Neural cell (in vitro differentiated cells): ENCODE data around the gene CASP10. TPM values are rescaled to one million over a fixed set of nuclear protein-coding genes. Genes with fewer than 3 reads are reported as not detected.

Experiments
- H2AFZ ChIP-seq: fragments of 200-600, 300-800 bp; sonication (generic), shearing (Covaris generic); 2 replicates; pipeline ENCODE4 v1.6.0; 2014; ENCODE audit warnings: low read depth, mild to moderate bottlenecking, antibody characterized with exemption, low read length, moderate library complexity
- H3F3A ChIP-seq: fragments of 200-600 bp; shearing (Covaris generic); 2 replicates; pipeline ENCODE4 v1.6.1; 2016; ENCODE audit warnings: mild to moderate bottlenecking, moderate library complexity, mixed read lengths, antibody characterized with exemption, low read length; ENCODE audit not compliant: insufficient read depth, poor library complexity, severe bottlenecking
- H3K27ac ChIP-seq: fragments of 200-600, 300-800 bp; sonication (generic), shearing (Covaris generic); 2 replicates; pipeline ENCODE4 v1.5.1; 2014; ENCODE audit warnings: mild to moderate bottlenecking, low read length, moderate library complexity
- H3K27me3 ChIP-seq: fragments of 300-800, 200-600 bp; sonication (generic), shearing (Covaris generic); 2 replicates; pipeline ENCODE4 v1.6.0; 2014; ENCODE audit warnings: mild to moderate bottlenecking, low read depth, low read length, moderate library complexity; ENCODE audit not compliant: insufficient read depth
- H3K36me3 ChIP-seq: fragments of 300-800, 200-600 bp; sonication (generic), shearing (Covaris generic); 2 replicates; pipeline ENCODE4 v1.5.1; 2014; ENCODE audit warnings: mild to moderate bottlenecking, antibody characterized with exemption, low read length, moderate library complexity; ENCODE audit not compliant: insufficient read depth
- H3K4me2 ChIP-seq: fragments of 300-800, 200-600 bp; sonication (generic), shearing (Covaris generic); 2 replicates; pipeline ENCODE4 v1.6.0; 2014; ENCODE audit warnings: mild to moderate bottlenecking, low read length
- H3K4me3 ChIP-seq: fragments of 300-800, 200-600 bp; sonication (generic), shearing (Covaris generic); 2 replicates; pipeline ENCODE4 v1.5.1; 2014; ENCODE audit warnings: mild to moderate bottlenecking, low read length, moderate library complexity
- H3K79me2 ChIP-seq: fragments of 200-600 bp; shearing (Covaris generic); replicated peaks from 2 replicates; pipeline ENCODE4 v1.6.0; 2014; ENCODE audit warnings: mild to moderate bottlenecking, low read length, moderate library complexity; ENCODE audit not compliant: insufficient read depth
- H3K9ac ChIP-seq: fragments of 300-800, 200-600 bp; sonication (generic), shearing (Covaris generic); 2 replicates; pipeline ENCODE4 v1.6.1; 2016; ENCODE audit warnings: mild to moderate bottlenecking, low read length, mixed read lengths
- H3K9me2 ChIP-seq: fragments of 200-600 bp; shearing (Covaris generic); 2 replicates; pipeline ENCODE4 v1.6.1; 2016; ENCODE audit warnings: mild to moderate bottlenecking, low read length, mixed read lengths; ENCODE audit not compliant: insufficient read depth
- H3K9me3 ChIP-seq: fragments of 200-600, 300-800 bp; sonication (generic), shearing (Covaris generic); 2 replicates; pipeline ENCODE4 v1.6.1; 2016; ENCODE audit warnings: mild to moderate bottlenecking, mixed run types, low read length, moderate library complexity, mixed read lengths
- H4K20me1 ChIP-seq: fragments of 200-600 bp; shearing (Covaris generic); 2 replicates; pipeline ENCODE4 v1.6.1; 2016; ENCODE audit warnings: mild to moderate bottlenecking, mixed run types; ENCODE audit not compliant: insufficient read depth
- CTCF ChIP-seq: fragments of 450-650 bp; IDR thresholded peaks from 2 replicates; pipeline ENCODE4 v1.5.1; 2014; ENCODE audit warnings: antibody characterized with exemption, mild to moderate bottlenecking, moderate library complexity; ENCODE audit not compliant: poor library complexity, severe bottlenecking
- EP300 ChIP-seq: fragments of 450-650 bp; conservative IDR thresholded peaks from 2 replicates; pipeline ENCODE4 v1.6.1; 2014; ENCODE audit warnings: antibody characterized with exemption, mild to moderate bottlenecking, moderate library complexity; ENCODE audit not compliant: poor library complexity, severe bottlenecking
- EZH2 ChIP-seq: fragments of 200-600, 300-800 bp; shearing (Covaris generic), sonication (generic); IDR thresholded peaks from 2 replicates; pipeline ENCODE4 v1.6.1; 2014; ENCODE audit warnings: antibody characterized with exemption, low read length, borderline replicate concordance, mild to moderate bottlenecking; ENCODE audit not compliant: insufficient read depth, poor library complexity, severe bottlenecking
- MXI1 ChIP-seq: fragments of 450-650 bp; conservative IDR thresholded peaks from 2 replicates; pipeline ENCODE4 v1.6.1; 2014; ENCODE audit warnings: antibody characterized with exemption, mild to moderate bottlenecking; ENCODE audit not compliant: poor library complexity, severe bottlenecking
- POLR2AphosphoS5 ChIP-seq: IDR thresholded peaks from 2 replicates; pipeline ENCODE4 v1.6.1; 2012
- RAD21 ChIP-seq: fragments of 450-650 bp; conservative IDR thresholded peaks from 2 replicates; pipeline ENCODE4 v1.6.1; 2014; ENCODE audit warnings: antibody characterized with exemption, mild to moderate bottlenecking, moderate library complexity
- SMC3 ChIP-seq: fragments of 450-650 bp; conservative IDR thresholded peaks from 2 replicates; pipeline ENCODE4 v1.6.1; 2014; ENCODE audit warnings: antibody characterized with exemption, mild to moderate bottlenecking, moderate library complexity; ENCODE audit not compliant: poor library complexity
- TAF1 ChIP-seq: IDR thresholded peaks from 2 replicates; pipeline ENCODE4 v1.6.1; 2012; ENCODE audit warnings: low read depth
- polyA plus RNA-seq: library from polyadenylated mRNA; depleted of rRNA; stranded (reverse); fragments of >200 nt; gene quantifications from 2 replicates; pipeline ENCODE4 v1.2.3, GENCODE V29; 2014
- TF ChIP-seq, protein P1 (sequence below): IDR thresholded peaks from 2 replicates; pipeline ENCODE4 v1.6.1; 2012; ENCODE audit warnings: borderline replicate concordance

The CASP10 gene
- polyA plus RNA-seq, 1 donor from 2014 or later: not detected

DNA sequence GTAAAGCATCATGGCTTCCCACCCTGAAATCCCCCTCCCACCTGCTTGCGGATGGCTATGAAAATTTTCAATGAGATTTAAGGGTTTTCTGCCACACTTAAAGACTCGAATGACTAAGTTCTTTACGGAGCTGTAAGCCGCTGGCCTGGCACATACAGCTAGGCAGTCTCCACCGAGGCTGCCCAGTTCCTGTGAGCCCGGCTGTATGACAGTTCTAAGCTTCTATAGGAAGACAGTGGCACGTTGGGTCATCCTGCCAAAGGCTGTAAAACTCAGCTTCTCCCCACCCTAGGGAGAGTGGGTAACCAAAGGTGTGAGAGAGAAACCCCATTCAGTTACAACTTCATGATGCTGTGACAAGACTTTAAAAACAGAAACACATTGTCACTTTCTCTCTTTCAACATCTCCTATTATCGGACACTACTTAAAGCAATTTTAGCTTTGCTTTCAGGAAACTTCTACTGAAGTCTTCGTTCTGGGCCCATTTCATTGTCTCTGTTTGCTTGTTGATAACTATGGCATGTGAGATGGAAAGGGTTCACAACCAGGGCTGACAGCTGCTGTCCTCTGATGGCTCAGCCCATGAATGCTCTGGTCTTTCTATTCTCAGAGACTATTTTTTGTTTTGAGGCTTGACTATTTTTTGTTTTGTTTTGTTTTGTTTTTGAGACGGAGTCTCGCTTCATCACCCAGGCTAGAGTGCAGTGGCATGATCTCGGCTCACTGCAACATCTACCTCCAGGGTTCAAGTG is 84.5 kb downstream of the CASP10 start:
- Histone ChIP-seq H4K20me1 (no peaks in the 10 kb centered on the region), H3F3A (no peaks in the 10 kb centered on the region), H3K4me3 (no peak overlapping the region), H3K27me3 (no peaks in the 10 kb centered on the region), H3K4me2 (no peak overlapping the region), H3K9me3 (no peaks in the 10 kb centered on the region), H3K9me2 (no peaks in the 10 kb centered on the region), H3K27ac (no peak overlapping the region), H3K9ac (no peak overlapping the region), H3K79me2 (no peaks in the 10 kb centered on the region), H2AFZ (no peak overlapping the region), H3K36me3 (no peaks in the 10 kb centered on the region)
- TF ChIP-seq POLR2AphosphoS5: no peak
- TF ChIP-seq RAD21: no peak
- no peak for TF ChIP-seq CTCF
- no peak for TF ChIP-seq EZH2
- no peak for TF ChIP-seq SMC3
- TF ChIP-seq MXI1: no peak
- TF ChIP-seq TAF1: no peak
- no peak for TF ChIP-seq EP300
- TF ChIP-seq, protein P1, sequence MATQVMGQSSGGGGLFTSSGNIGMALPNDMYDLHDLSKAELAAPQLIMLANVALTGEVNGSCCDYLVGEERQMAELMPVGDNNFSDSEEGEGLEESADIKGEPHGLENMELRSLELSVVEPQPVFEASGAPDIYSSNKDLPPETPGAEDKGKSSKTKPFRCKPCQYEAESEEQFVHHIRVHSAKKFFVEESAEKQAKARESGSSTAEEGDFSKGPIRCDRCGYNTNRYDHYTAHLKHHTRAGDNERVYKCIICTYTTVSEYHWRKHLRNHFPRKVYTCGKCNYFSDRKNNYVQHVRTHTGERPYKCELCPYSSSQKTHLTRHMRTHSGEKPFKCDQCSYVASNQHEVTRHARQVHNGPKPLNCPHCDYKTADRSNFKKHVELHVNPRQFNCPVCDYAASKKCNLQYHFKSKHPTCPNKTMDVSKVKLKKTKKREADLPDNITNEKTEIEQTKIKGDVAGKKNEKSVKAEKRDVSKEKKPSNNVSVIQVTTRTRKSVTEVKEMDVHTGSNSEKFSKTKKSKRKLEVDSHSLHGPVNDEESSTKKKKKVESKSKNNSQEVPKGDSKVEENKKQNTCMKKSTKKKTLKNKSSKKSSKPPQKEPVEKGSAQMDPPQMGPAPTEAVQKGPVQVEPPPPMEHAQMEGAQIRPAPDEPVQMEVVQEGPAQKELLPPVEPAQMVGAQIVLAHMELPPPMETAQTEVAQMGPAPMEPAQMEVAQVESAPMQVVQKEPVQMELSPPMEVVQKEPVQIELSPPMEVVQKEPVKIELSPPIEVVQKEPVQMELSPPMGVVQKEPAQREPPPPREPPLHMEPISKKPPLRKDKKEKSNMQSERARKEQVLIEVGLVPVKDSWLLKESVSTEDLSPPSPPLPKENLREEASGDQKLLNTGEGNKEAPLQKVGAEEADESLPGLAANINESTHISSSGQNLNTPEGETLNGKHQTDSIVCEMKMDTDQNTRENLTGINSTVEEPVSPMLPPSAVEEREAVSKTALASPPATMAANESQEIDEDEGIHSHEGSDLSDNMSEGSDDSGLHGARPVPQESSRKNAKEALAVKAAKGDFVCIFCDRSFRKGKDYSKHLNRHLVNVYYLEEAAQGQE: no peak

GRCh38 chr2:201269764-201270163 is 86.8 kb downstream of the CASP10 start:
- Histone ChIP-seq H3K4me2 (no peak overlapping the region), H3K9me2 (no peaks in the 10 kb centered on the region), H2AFZ (no peak overlapping the region), H3K79me2 (no peaks in the 10 kb centered on the region), H3K27ac (no peak overlapping the region), H3K9ac (no peak overlapping the region), H3K4me3 (no peak overlapping the region), H3K9me3 (no peaks in the 10 kb centered on the region), H3K27me3 (no peaks in the 10 kb centered on the region), H3K36me3 (no peaks in the 10 kb centered on the region), H3F3A (no peaks in the 10 kb centered on the region), H4K20me1 (no peaks in the 10 kb centered on the region)
- TF ChIP-seq EZH2 (no peak), EP300 (no peak)
